Tongue (tissue), 2 donors: ENCODE measurements around the gene TSPAN4. TPM values are rescaled to one million over a fixed set of nuclear protein-coding genes. Genes with fewer than 3 reads are reported as not detected.
A peak's percentile ranks its signal among the peaks of the same experiment; 100 is the strongest.

Experiments used
- DNase-seq: peaks from one replicate; pipeline ENCODE4 v3.0.0-alpha.2; 2015
- total RNA-seq: library from RNA; depleted of rRNA; stranded (reverse); fragments of >200 nt; gene quantifications from one replicate; pipeline ENCODE4 v1.2.3, GENCODE V29; 2014

Gene TSPAN4
- total RNA-seq: 44.6 TPM

- peak; percentile 94 for DNase-seq
Measured at GRCh38 chr11:842370-843002, at the start of gene TSPAN4, which contains the start of gene POLR2L. TSS of gene TSPAN4 (plus strand) at chr11:842852. CDS start at chr11:850305, 7,453 bp downstream. TSS of gene POLR2L (minus strand) at chr11:842529. CDS start at chr11:842508, 21 bp downstream.

- DNase-seq: no peak
Measured at GRCh38 chr11:792873-793272, 49.8 kb upstream of the TSPAN4 start.

- no peak for DNase-seq
Measured at GRCh38 chr11:793556-793955, 49.1 kb upstream of the TSPAN4 start.

GRCh38 chr11:794013-794765, 48.5 kb upstream of the TSPAN4 start:
- DNase-seq: no peak

- DNase-seq: no peak
Measured at GRCh38 chr11:794766-795633, 47.7 kb upstream of the TSPAN4 start.

- DNase-seq: peak; percentile 84
Measured at GRCh38 chr11:795634-796564, 46.8 kb upstream of the TSPAN4 start.

GRCh38 chr11:796565-797295, 45.9 kb upstream of the TSPAN4 start:
- DNase-seq: no peak

- DNase-seq: peak; percentile 96
Measured at GRCh38 chr11:797296-798092, 45.2 kb upstream of the TSPAN4 start.

- DNase-seq: peak; percentile 91
Measured at GRCh38 chr11:798093-798713, 44.4 kb upstream of the TSPAN4 start, which contains the start of gene SLC25A22. TSS of gene SLC25A22 (minus strand) at chr11:798281. CDS start at chr11:795006, 3,275 bp downstream.

GRCh38 chr11:799641-800316, 42.9 kb upstream of the TSPAN4 start:
- DNase-seq: no peak

GRCh38 chr11:800473-800872, 42.2 kb upstream of the TSPAN4 start:
- DNase-seq: no peak

- DNase-seq: no peak
Measured at GRCh38 chr11:801097-801780, 41.4 kb upstream of the TSPAN4 start.

GRCh38 chr11:802018-802617, 40.5 kb upstream of the TSPAN4 start:
- DNase-seq: no peak

- DNase-seq: no peak
Measured at GRCh38 chr11:802693-803466, 39.8 kb upstream of the TSPAN4 start.

- no peak for DNase-seq
Measured at GRCh38 chr11:803467-803742, 39.2 kb upstream of the TSPAN4 start.

GRCh38 chr11:803770-804598, 38.7 kb upstream of the TSPAN4 start:
- DNase-seq: peak; percentile 53
